ENCODE results near the gene CADM1. TPM values are rescaled to one million over a fixed set of nuclear protein-coding genes. Genes with fewer than 3 reads are reported as not detected.

The CADM1 gene
- total and polyA plus RNA-seq, 2 donors (not counting 3 experiments of a cell fraction or from before 2014, with no cell fraction given): 0.52 to 2.6 TPM

- Histone ChIP-seq H3K9me3 (replicated peaks; ENCODE audit: control insufficient read depth, insufficient read depth, low read length) (no peaks in the 10 kb centered on the region), H2AFZ (ENCODE audit: low read depth, low read length) (no peak overlapping the region), H3K4me1 (ENCODE audit: control insufficient read depth, extremely low read depth, insufficient read depth, low read length) (no peaks in the 10 kb centered on the region), H3K9me1 (replicated peaks; ENCODE audit: control insufficient read depth, extremely low read depth, insufficient read depth, low read length) (no peaks in the 10 kb centered on the region), H3K4me2 (ENCODE audit: insufficient read depth, low read length) (no peak overlapping the region), H3K4me3 (replicated peaks in 1 of 3; ENCODE audit: insufficient read depth in 1 of 3, low read depth in 1 of 3, low read length in 3 of 3) (no peak overlapping the region), H4K20me1 (replicated peaks; ENCODE audit: control insufficient read depth, extremely low read depth, insufficient read depth, low read length) (no peaks in the 10 kb centered on the region), H3K27me3 (ENCODE audit: control insufficient read depth in 2 of 2, insufficient read depth in 2 of 2, low read length in 2 of 2) (no peaks in the 10 kb centered on the region), H3K36me3 (ENCODE audit: control insufficient read depth in 2 of 2, extremely low read depth in 1 of 2, insufficient read depth in 2 of 2, low read length in 2 of 2) (no peaks in the 10 kb centered on the region), H3K79me2 (ENCODE audit: control insufficient read depth, insufficient read depth, low read length) (no peaks in the 10 kb centered on the region), H3K27ac (ENCODE audit: insufficient read depth, low read depth, low read length) (no peak overlapping the region), H3K9ac (replicated peaks; ENCODE audit: extremely low read depth, insufficient read depth, low read length) (no peak overlapping the region)
- BruUV-seq (replicated peaks): no TSS peak
- TF ChIP-seq, protein P1, sequence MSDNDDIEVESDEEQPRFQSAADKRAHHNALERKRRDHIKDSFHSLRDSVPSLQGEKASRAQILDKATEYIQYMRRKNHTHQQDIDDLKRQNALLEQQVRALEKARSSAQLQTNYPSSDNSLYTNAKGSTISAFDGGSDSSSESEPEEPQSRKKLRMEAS (IDR thresholded peaks at IDR 0.05; ENCODE audit: insufficient read depth, insufficient read length): no peak
- TF ChIP-seq EZH2 (IDR thresholded peaks at IDR 0.05; ENCODE audit: borderline replicate concordance, low read depth, low read length, severe bottlenecking) (no peak), FOS (IDR thresholded peaks at IDR 0.05; ENCODE audit: borderline replicate concordance, insufficient read depth, low read length) (no peak), POLR2A (IDR thresholded peaks at IDR 0.05; ENCODE audit: low read depth, low read length) (no peak), POLR2AphosphoS5 (IDR thresholded peaks at IDR 0.05; ENCODE audit: insufficient read depth, low read depth, low read length) (no peak)
- ChIA-PET POLR2A (no interaction called here), CTCF (no interaction called here)
- intact Hi-C loops (cut with micrococcal nuclease) (no loop called here), dilution Hi-C loops (cut with MboI; ENCODE audit: extremely low pct_ligation_motif_present, low sequenced_read_pairs) (no loop called here)
- DNase-seq (ENCODE audit: low read depth, low spot score) (no peak), FAIRE-seq (no peak)
These were observed 355.5 kb downstream of the CADM1 start for GRCh38 chr11:115148691-115149090.

DNA sequence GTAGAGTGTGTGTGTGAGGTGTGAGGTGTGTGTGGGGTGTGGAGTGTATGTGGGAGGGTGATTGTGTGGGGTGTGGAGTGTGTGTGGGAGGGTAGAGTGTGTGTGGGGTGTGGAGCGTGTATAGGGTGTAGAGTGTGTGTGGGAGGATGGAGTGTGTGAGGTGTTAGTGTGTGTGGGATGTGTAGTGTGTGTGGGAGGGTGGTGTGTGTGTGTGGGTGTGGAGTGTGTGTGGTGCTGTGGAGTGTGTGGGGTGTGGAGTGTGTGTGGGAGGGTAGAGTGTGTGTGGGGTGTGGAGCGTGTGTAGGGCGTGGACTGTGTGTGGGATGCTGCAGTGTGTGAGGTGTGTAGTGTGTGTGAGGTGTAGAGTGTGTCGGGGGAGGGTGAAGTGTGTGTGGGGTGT lies 356.1 kb downstream of the CADM1 start:
- no TSS peak for BruUV-seq (replicated peaks)
- Histone ChIP-seq H3K9ac (replicated peaks; ENCODE audit: extremely low read depth, insufficient read depth, low read length) (no peak overlapping the region), H3K4me1 (ENCODE audit: control insufficient read depth, extremely low read depth, insufficient read depth, low read length) (no peaks in the 10 kb centered on the region), H3K9me3 (replicated peaks; ENCODE audit: control insufficient read depth, insufficient read depth, low read length) (no peaks in the 10 kb centered on the region), H3K27ac (ENCODE audit: insufficient read depth, low read depth, low read length) (no peak overlapping the region), H3K36me3 (ENCODE audit: control insufficient read depth in 2 of 2, extremely low read depth in 1 of 2, insufficient read depth in 2 of 2, low read length in 2 of 2) (no peaks in the 10 kb centered on the region), H3K4me2 (ENCODE audit: insufficient read depth, low read length) (no peak overlapping the region), H2AFZ (ENCODE audit: low read depth, low read length) (no peak overlapping the region), H3K9me1 (replicated peaks; ENCODE audit: control insufficient read depth, extremely low read depth, insufficient read depth, low read length) (no peaks in the 10 kb centered on the region), H4K20me1 (replicated peaks; ENCODE audit: control insufficient read depth, extremely low read depth, insufficient read depth, low read length) (no peaks in the 10 kb centered on the region), H3K79me2 (ENCODE audit: control insufficient read depth, insufficient read depth, low read length) (no peaks in the 10 kb centered on the region), H3K4me3 (replicated peaks in 1 of 3; ENCODE audit: insufficient read depth in 1 of 3, low read depth in 1 of 3, low read length in 3 of 3) (no peak overlapping the region), H3K27me3 (ENCODE audit: control insufficient read depth in 2 of 2, insufficient read depth in 2 of 2, low read length in 2 of 2) (no peaks in the 10 kb centered on the region)
- intact Hi-C loops (cut with micrococcal nuclease) (no loop called here), dilution Hi-C loops (cut with MboI; ENCODE audit: extremely low pct_ligation_motif_present, low sequenced_read_pairs) (no loop called here)
- ChIA-PET CTCF (no interaction called here), POLR2A (no interaction called here)
- TF ChIP-seq EZH2 (IDR thresholded peaks at IDR 0.05; ENCODE audit: borderline replicate concordance, low read depth, low read length, severe bottlenecking) (no peak), MYC (IDR thresholded peaks at IDR 0.05; ENCODE audit: low read depth, low read length) (no peak), GATA2 (IDR thresholded peaks at IDR 0.05; ENCODE audit: insufficient read depth, insufficient read length, low read depth, low read length) (no peak), POLR2A (IDR thresholded peaks at IDR 0.05; ENCODE audit: low read depth, low read length) (no peak), POLR2AphosphoS5 (IDR thresholded peaks at IDR 0.05; ENCODE audit: insufficient read depth, low read depth, low read length) (no peak), FOS (IDR thresholded peaks at IDR 0.05; ENCODE audit: borderline replicate concordance, insufficient read depth, low read length) (no peak)
- TF ChIP-seq, protein P1 (IDR thresholded peaks at IDR 0.05; ENCODE audit: insufficient read depth, insufficient read length): no peak
- no peak for DNase-seq (ENCODE audit: low read depth, low spot score)
- FAIRE-seq: no peak
